ENCODE measurements around the gene FMNL2. TPM values are rescaled to one million over a fixed set of nuclear protein-coding genes. Genes with fewer than 3 reads are reported as not detected.

Gene FMNL2
- total RNA-seq, 4 donors from 2014 or later: 37.7 to 60.9 (median 52.1) TPM

DNA sequence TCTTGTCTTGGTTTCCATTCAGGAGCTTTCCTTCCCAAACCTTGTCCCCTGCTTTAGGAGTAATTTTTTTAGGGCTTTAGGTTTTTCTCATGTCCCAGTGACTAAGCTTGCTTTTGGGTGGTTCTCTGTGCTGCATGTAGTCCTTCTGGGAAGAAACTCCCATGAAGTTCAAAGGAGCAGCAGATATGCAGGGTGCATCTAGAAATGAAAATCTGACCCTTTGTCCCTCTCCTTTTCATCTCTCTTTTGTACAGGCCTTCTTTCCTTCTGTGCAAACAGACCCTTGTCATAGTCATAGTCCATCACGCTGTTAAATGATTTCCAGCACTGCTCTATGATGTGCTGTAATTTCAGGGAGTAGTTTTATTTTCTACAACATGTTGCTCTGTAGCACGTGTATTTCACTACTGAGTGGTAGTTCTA, 20.4 kb downstream of the FMNL2 start:
- DNase-seq: no peak
- TF ChIP-seq CTCF (IDR thresholded peaks at IDR 0.05) (no peak), POLR2A (IDR thresholded peaks at IDR 0.05) (no peak)
- Histone ChIP-seq H3K4me3 (replicated peaks in 1 of 3) (no peak overlapping the region), H3K4me1 (peaks cover 22 to 23% of the 10 kb centered on the region in 2 donors), H3K36me3 (no peaks in the 10 kb centered on the region), H3K27me3 (no peaks in the 10 kb centered on the region), H3K27ac (peak overlapping the region in 1 of 3 donors; percentile 20), H3K9me3 (no peaks in the 10 kb centered on the region)
- intact Hi-C loops (cut with DNase I): no loop called here
- whole genome bisulfite sequencing, 2 donors: 79 to 81% methylated on average over 2 of the region's 2 CpGs

- Histone ChIP-seq H3K4me1 (peaks cover 7 to 35% of the 10 kb centered on the region in 2 donors), H3K27me3 (no peaks in the 10 kb centered on the region), H3K9me3 (no peaks in the 10 kb centered on the region), H3K36me3 (no peaks in the 10 kb centered on the region), H3K4me3 (replicated peaks in 1 of 3) (no peak overlapping the region), H3K27ac (peak overlapping the region; percentile 17 to 70 (median 34))
- peak; percentile 38 to 44 for DNase-seq
- WGBS, 2 donors: 50 to 60% methylated on average over 6 of the region's 6 CpGs
- TF ChIP-seq POLR2A (IDR thresholded peaks at IDR 0.05): no peak
- no peak for TF ChIP-seq CTCF (IDR thresholded peaks at IDR 0.05)
- intact Hi-C loops (cut with DNase I): no loop called here
Measured at GRCh38 chr2:152359573-152360363, 24.8 kb downstream of the FMNL2 start.

GRCh38 chr2:152363936-152364335, 29.0 kb downstream of the FMNL2 start:
- intact Hi-C loops (cut with DNase I): no loop called here
- no peaks in the 10 kb centered on the region for H3K9me3 ChIP-seq
- peaks cover 18 to 57% of the 10 kb centered on the region in 2 donors for H3K4me1 ChIP-seq
- TF ChIP-seq CTCF (IDR thresholded peaks at IDR 0.05) (no peak), POLR2A (IDR thresholded peaks at IDR 0.05) (no peak)
- H3K27me3 ChIP-seq: no peaks in the 10 kb centered on the region
- H3K27ac ChIP-seq: peak overlapping the region in 1 of 3 donors; percentile 47
- WGBS, 2 donors: 68 to 87% methylated on average over 1 of the region's 1 CpG
- DNase-seq: no peak
- H3K36me3 ChIP-seq: no peaks in the 10 kb centered on the region
- no peak overlapping the region for H3K4me3 ChIP-seq (replicated peaks in 1 of 3)

DNA sequence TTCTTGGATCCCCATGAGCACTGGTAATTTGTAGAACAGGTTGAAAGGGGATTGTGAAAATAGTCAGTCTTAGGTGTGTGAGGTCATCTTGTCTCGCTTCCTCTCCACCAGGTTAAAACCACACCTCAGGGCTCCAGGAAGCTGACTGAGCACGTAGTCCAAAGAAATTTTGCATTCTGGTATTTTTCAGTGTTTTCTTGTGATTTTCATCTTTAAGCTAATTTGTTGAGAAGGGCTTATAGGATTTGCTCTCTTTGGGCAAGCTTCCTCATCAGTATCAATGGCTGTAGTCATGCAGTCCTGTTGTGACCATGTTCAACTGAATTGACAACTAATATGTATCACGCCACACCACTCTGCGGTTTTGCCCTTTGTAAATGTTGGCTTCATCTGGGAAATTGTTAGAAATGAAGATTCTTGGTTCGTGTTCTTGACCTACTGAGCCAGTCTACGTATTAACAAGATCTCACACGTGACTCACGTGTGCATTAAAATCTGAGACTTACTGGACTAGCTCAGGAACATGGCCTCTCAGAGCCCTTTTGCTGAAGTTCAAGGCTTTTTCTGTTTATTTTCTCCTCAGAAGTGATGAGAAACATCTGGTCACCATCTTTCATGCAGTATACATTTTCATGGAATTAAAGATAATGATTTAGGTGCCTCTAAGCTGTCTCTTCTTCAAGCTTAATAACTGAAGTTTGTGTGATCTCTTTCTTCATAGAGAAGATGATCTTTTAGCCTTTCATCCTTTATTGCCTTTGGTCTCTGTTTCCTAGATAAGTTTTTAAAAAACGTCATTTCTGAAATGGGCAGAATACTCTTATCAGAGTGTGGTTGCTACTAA, 32.8 kb downstream of the FMNL2 start:
- no peaks in the 10 kb centered on the region for H3K27me3 ChIP-seq
- peaks cover 23 to 61% of the 10 kb centered on the region in 2 donors for H3K4me1 ChIP-seq
- no peaks in the 10 kb centered on the region for H3K36me3 ChIP-seq
- no peak overlapping the region for H3K4me3 ChIP-seq (replicated peaks in 1 of 3)
- DNase-seq: no peak
- H3K27ac ChIP-seq: peak overlapping the region; percentile 23 to 83 (median 64)
- intact Hi-C loops (cut with DNase I): no loop called here
- no peak for TF ChIP-seq CTCF (IDR thresholded peaks at IDR 0.05)
- no peak for TF ChIP-seq POLR2A (IDR thresholded peaks at IDR 0.05)
- 93 to 95% methylated on average over 9 of the region's 9 CpGs for whole genome bisulfite sequencing, 2 donors
- H3K9me3 ChIP-seq: no peaks in the 10 kb centered on the region

Measured in thyroid gland (tissue), 4 donors.